Measurements from ENCODE around the gene MCM3AP.
A peak's percentile ranks its signal among the peaks of the same experiment; 100 is the strongest.

Gene MCM3AP

GRCh38 chr21:46269466-46269865 lies 15.9 kb downstream of the MCM3AP start:
- no peak for DNase-seq

- no peak for DNase-seq
Observed at GRCh38 chr21:46268371-46268770, 17.0 kb downstream of the MCM3AP start.

GRCh38 chr21:46266946-46267345 lies 18.5 kb downstream of the MCM3AP start:
- no peak for DNase-seq

- no peak for DNase-seq
Observed at GRCh38 chr21:46265736-46266525, 19.5 kb downstream of the MCM3AP start.

GRCh38 chr21:46264690-46265144 lies 20.7 kb downstream of the MCM3AP start:
- no peak for DNase-seq

GRCh38 chr21:46264046-46264689 lies 21.2 kb downstream of the MCM3AP start:
- no peak for DNase-seq

- no peak for DNase-seq
Observed at GRCh38 chr21:46256501-46256994, 28.9 kb downstream of the MCM3AP start.

- DNase-seq: no peak
Observed at GRCh38 chr21:46255758-46256337, 29.6 kb downstream of the MCM3AP start.

- DNase-seq: no peak
Observed at GRCh38 chr21:46255166-46255565, 30.2 kb downstream of the MCM3AP start.

GRCh38 chr21:46254208-46254975 lies 31.0 kb downstream of the MCM3AP start:
- no peak for DNase-seq

GRCh38 chr21:46253610-46254124 lies 31.7 kb downstream of the MCM3AP start:
- DNase-seq: peak; percentile 21

- DNase-seq: no peak
Observed at GRCh38 chr21:46252840-46253239, 32.6 kb downstream of the MCM3AP start.

- DNase-seq: no peak
Observed at GRCh38 chr21:46250146-46250725, 35.2 kb downstream of the MCM3AP start.

GRCh38 chr21:46248827-46249226 lies 36.6 kb downstream of the MCM3AP start:
- no peak for DNase-seq

- DNase-seq: no peak
Observed at GRCh38 chr21:46248422-46248782, 37.0 kb downstream of the MCM3AP start.

- DNase-seq: no peak
Observed at GRCh38 chr21:46247699-46248421, 37.6 kb downstream of the MCM3AP start.

- DNase-seq: no peak
Observed at GRCh38 chr21:46246345-46246744, 39.1 kb downstream of the MCM3AP start.

- no peak for DNase-seq
Observed at GRCh38 chr21:46245213-46245915, 40.0 kb downstream of the MCM3AP start.

- no peak for DNase-seq
Observed at GRCh38 chr21:46244602-46245001, 40.8 kb downstream of the MCM3AP start.

- no peak for DNase-seq
Observed at GRCh38 chr21:46243960-46244361, 41.5 kb downstream of the MCM3AP start.

- DNase-seq: no peak
Observed at GRCh38 chr21:46243325-46243724, 42.1 kb downstream of the MCM3AP start.
